NK-92 treated with Interleukin-12 subunit alpha and Interleukin-12 subunit beta, amount 100 ng/mL, for 24 hours (cell line): ENCODE results near the gene KIF18B.
"Not testable (repeated sequence)": the region's sequence is repeated elsewhere in the genome, so short reads cannot be mapped to it uniquely, and the experiment has no call there.

Source experiments
- DNase-seq: peaks from one replicate; lab custom pipeline; 2025; lab: John Stamatoyannopoulos, UW

The KIF18B gene

GRCh38 chr17:44969144-44969780 is 21.7 kb upstream of the KIF18B start:
- DNase-seq: no peak

- no peak for DNase-seq
Observed at GRCh38 chr17:44968225-44969143, 20.9 kb upstream of the KIF18B start, which contains the start of gene C1QL1. Gene C1QL1 (minus strand): TSS chr17:44968303. CDS start chr17:44968048, 255 bp downstream.

GRCh38 chr17:44967907-44968224 is 20.3 kb upstream of the KIF18B start:
- no peak for DNase-seq

DNA sequence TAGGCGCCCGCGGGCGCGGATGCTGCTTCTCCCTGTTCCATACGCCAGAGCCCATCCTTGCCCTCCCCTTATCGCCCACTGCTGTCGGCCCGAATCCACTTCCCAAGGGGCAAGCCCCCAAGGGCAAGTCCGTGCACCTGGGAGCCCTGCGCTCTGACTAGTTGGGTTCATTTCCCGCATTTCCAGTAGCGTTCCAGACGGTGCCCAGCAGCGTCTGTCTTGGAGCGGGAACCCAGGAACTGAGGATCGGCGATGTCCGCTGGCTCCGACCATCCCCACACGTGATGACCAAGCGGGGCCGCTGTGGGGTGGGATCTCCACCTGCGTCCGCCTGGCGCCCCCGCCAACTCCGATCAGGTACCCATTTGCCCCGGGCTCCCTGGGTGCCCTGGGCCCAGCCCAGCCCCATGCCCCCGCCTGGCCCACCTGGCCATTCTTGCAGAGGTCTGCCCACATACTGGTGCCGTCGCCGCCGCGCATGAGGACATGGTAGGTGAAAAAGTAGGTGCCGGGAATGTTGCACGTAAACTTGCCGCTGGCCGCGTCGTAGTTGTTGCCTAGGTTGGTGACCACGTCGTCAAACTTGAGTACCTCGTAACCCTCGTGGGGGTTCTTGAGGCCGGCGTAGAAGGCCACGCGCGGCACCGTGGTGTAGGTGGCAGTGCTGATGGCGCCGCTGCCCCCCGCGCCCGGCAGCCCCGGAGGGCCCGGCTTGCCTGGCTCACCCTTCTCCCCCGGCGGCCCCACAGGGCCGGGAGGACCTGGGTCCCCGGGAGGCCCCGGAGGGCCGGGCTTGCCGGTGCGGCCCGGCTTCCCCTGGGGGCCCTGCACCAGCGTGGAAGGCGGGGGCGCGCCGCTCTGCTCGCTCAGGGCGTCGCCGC is 19.7 kb upstream of the KIF18B start:
- no peak for DNase-seq

- no peak for DNase-seq
Observed at GRCh38 chr17:44966348-44967025, 18.9 kb upstream of the KIF18B start.

DNA sequence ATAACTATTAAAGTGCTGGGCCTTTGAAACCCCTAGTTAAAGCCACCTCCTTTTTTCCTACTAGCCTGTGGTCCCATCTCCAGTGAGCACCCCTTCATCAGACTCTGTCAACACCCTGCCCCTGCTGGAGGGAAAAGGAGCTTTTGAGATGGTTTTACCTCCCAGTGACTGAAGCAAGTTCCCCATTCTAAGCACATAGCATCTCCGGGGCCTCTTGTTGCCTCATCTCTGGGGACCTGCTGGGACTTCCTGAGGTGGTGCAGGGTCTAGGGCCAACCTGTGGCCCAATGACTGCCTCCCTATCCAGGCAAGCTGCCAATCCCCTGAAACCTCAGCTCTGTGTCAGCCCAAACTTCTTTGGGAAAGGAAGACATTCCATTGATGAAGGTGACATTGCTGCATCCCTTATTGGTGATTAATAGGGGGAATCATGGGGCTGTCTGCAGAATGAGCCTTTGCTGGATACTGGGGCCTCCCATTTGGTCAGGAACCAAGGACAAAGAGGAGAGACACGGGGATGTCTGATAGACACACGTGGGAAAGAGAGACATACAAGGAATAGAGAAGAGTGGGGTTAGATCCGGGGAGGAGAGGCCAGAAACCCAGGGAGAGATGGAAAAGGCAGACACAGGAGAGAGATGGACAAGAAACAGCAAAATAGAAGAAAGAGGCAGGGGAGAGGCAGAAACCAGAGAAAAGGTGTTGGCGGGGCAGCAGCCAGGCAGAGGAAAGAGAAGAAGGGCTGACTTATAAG is 18.1 kb upstream of the KIF18B start:
- no peak for DNase-seq

- no peak for DNase-seq
Observed at GRCh38 chr17:44961921-44962350, 14.4 kb upstream of the KIF18B start.

DNA sequence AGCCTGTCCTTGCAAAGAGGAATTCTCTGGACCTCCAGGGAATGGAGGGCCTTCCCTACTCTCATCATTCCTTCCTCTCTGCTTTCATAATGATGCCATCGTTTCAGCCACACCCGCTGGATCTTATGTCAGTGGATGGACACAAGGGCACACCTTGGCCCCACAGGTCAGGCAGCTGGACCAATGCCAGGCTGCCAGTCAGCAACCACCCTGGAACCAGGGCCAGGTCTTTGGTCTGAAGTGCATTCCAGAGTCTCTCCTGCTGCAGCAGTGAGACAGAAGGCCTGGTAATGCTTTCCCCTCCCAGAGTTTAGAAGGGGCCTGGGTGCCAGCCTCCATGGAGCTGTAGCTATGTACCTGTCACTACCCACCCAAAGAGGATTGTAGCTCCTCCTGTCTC is 13.1 kb upstream of the KIF18B start:
- DNase-seq: no peak

GRCh38 chr17:44959821-44960531 is 12.4 kb upstream of the KIF18B start:
- DNase-seq: no peak

DNA sequence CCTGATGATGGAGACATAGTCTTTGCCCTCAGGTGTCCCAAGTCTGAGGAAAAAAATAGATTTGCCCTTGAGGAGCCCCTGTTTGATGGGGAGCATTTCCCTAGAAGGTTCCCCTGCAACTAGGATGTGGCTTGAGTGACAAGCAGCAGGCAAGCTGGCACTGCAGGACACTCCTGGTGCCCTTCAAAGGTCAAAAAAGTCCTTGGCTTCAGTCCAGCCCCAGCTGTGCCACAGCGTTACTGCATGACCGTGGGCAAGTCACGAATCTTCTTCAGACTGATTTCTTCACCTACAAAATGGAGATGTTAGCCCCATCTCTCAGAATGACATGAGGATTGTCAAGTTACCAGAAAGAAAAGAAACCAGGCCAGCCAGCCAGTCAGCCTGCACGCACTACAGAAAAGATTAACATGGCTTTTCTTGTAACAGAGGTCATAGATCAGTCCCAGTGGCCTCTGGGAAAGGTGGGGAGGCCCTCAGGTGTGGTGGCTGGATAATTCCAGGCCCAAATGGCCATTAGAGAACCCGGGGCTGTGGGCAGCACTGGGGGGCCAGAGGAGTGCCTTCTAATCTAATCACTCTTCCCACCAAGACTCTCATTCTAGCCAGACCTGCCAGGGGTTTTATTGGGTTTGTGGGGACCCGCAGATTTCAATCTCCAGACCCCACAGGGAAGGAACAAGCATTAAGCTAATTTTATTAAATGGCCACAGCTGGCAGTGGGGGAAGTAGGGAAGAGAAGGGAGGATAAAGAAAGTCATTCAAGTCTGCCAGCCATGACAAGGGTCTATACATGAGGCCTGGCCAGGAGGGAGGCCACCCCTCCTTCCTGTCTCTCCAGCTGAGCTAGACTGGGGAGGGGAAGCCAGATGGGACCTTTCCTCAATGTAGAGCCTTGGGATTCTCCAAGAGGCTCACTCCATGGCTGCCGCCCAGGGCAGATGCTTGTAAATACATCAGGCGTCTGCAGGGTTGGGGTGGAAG is 9.7 kb upstream of the KIF18B start:
- DNase-seq: no peak

DNA sequence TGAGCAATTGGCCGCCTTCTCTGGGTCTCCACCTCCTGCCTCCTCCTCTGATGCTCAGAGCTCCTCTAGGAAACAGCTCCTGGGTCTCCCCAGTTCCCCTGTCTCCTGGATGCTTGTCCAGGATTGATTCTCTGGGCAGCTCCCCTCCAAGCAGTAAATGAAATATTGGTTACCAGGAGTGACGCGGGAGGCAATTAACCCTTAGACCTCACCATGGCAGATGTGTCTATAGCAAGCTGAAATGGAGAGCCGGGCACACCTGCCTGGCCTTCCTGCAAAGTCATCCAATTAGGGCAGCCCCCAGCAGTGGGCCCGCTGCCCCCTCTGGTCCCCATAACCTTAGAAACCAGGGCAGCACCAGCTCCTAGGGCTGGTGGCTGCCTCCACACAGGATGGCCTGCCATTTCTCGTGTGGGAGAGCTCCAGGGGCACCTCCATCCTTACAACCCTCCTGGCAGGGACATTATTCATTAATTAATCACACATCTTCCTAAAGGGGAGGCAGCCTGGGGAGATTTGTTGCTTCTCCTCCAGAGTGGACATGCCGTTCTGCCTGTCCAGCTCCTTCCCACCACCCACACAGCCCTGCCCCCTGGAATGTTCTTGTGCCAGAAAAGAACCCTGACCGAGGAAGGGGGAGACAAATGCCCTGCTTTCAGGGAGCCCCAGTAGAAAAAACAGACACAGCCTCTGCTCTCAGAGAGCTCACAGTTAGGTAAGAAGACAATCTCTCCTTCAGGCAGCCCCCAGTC is 8.3 kb upstream of the KIF18B start:
- no peak for DNase-seq

- no peak for DNase-seq
Observed at GRCh38 chr17:44952946-44953475, 5.4 kb upstream of the KIF18B start.

DNA sequence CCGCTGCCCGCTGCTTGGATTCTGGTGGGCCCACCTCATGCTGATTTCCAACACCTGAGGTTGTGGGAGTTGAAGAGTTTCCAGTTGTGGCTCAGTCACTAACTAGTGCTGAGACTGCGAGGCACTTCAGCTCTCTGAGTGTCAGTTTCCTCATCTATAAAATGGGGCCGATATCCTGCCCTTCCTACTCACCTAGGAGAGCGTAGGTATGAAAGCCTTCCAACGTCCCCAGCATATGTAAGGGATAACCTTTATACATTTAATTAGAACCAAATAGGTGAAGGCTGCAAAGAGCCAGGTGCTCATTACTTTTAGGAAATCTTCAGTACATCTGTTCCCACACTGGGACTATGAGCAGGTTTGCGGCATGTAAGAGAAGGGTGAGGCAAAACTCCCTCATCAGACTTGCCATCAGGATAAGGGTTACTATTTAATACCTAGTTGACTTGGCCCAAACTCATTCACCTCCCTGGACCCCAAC is 782 bp upstream of the KIF18B start:
- DNase-seq: no peak

DNA sequence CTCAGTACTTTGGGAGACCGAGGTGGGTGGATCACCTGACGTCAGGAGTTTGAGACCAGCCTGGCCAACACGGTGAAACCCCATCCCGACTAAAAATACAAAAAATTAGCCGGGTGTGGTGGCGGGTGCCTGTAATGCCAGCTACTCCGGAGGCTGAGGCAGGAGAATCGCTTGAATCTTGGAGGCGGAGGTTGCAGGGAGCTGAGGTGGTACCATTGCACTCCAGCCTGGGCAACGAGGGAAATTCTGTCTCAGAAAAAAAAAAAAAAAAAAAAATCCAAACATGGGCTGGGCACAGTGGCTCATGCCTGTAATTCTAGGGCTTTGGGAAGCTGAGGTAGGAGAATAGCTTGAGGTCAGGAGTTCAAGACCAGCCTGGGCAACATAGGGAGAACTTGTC is 1.9 kb downstream of the KIF18B start:
- not testable (repeated sequence) for DNase-seq

- no peak for DNase-seq
Observed at GRCh38 chr17:44942456-44942855, 5.1 kb downstream of the KIF18B start.

DNA sequence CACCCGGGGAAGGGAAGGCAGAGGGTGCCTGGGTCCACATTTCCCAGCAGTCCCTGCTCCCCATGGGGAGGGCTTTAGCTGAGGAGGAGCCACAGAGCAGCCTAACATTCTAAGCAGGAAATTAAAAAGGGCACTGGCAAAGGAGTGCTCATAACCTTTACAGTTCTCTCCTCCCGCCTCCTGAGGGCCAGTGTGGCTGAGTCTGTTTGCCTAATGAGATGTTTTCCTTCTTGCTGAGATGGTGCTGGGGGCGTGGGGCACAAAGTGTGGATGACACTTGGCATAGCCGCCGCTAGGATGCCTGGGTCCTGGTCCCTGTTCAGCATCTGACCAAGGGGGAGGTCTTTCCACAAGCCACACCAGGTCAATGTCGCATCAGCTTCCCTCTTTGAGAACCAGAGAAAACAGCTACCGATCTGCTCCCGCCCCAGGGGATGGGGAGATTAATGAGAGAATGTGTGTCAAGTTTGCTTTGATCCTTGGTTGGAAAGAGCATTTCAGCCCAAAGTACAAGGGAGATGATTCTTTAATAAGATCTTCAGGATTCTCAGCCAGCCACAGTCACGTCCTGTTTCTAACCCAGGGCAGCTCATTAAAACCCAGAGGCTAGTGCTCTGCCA is 5.8 kb downstream of the KIF18B start:
- no peak for DNase-seq

- DNase-seq: no peak
Observed at GRCh38 chr17:44940768-44941167, 6.8 kb downstream of the KIF18B start.

DNA sequence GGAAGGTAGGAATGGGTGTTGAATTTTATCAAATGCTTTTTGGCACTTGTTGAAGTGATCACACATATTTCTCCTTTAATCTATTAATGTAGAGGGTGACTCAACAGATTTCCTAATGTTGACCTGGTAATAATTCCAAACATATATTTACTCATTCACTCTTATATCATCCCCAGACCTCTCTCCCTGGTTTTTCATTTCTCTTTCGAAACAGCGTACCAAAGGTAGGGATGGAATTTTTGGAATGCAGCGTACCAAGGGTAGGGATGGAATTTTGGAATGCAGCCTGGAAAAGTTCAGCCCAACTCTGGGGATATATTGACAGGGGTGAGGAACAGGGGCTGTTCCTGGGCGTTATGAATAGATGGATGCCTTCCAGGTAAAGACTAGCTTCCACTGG is 7.3 kb downstream of the KIF18B start:
- DNase-seq: no peak
